Measurements from ENCODE around the gene ATXN3L.

GRCh38 chrX:13275031-13275430 lies 44.8 kb downstream of the ATXN3L start:
- no peak for TF ChIP-seq CTCF (IDR thresholded peaks at IDR 0.05)
- TF ChIP-seq POLR2AphosphoS5 (IDR thresholded peaks at IDR 0.05), result no peak
